GM18499 (cell line): ENCODE measurements around the gene AP3B2.

Source experiments
- ATAC-seq: cut with Tn5 transposase; IDR thresholded peaks from one replicate; pipeline ENCODE4 v1.9.1; 2021; ENCODE audit warnings: moderate number of reproducible peaks; ENCODE audit not compliant: insufficient read depth, unreplicated experiment

Gene AP3B2

GRCh38 chr15:82697735-82698407 lies 11.8 kb downstream of the AP3B2 start:
- ATAC-seq = no peak

GRCh38 chr15:82692171-82692570 lies 17.5 kb downstream of the AP3B2 start:
- no peak for ATAC-seq

- no peak for ATAC-seq
Observed at GRCh38 chr15:82689147-82689546, 20.5 kb downstream of the AP3B2 start.

- ATAC-seq = no peak
Observed at GRCh38 chr15:82688691-82689090, 21.0 kb downstream of the AP3B2 start.

GRCh38 chr15:82681371-82681770 lies 28.3 kb downstream of the AP3B2 start:
- no peak for ATAC-seq

GRCh38 chr15:82680200-82681102 lies 29.2 kb downstream of the AP3B2 start:
- ATAC-seq = no peak

- no peak for ATAC-seq
Observed at GRCh38 chr15:82679626-82680199, 30.0 kb downstream of the AP3B2 start.

- ATAC-seq = no peak
Observed at GRCh38 chr15:82677720-82678323, 31.9 kb downstream of the AP3B2 start.

GRCh38 chr15:82674873-82675272 lies 34.8 kb downstream of the AP3B2 start:
- ATAC-seq = no peak

GRCh38 chr15:82670699-82671098 lies 39.0 kb downstream of the AP3B2 start:
- no peak for ATAC-seq

GRCh38 chr15:82666606-82667005 lies 43.1 kb downstream of the AP3B2 start:
- no peak for ATAC-seq

GRCh38 chr15:82664021-82664420 lies 45.7 kb downstream of the AP3B2 start:
- no peak for ATAC-seq

- no peak for ATAC-seq
Observed at GRCh38 chr15:82663186-82663600, 46.5 kb downstream of the AP3B2 start.

- ATAC-seq = no peak
Observed at GRCh38 chr15:82662641-82663040, 47.0 kb downstream of the AP3B2 start.

- no peak for ATAC-seq
Observed at GRCh38 chr15:82660378-82660777, 49.3 kb downstream of the AP3B2 start.

GRCh38 chr15:82656641-82657266 lies 52.9 kb downstream of the AP3B2 start:
- ATAC-seq = no peak

GRCh38 chr15:82655606-82656005 lies 54.1 kb downstream of the AP3B2 start:
- ATAC-seq = no peak

- no peak for ATAC-seq
Observed at GRCh38 chr15:82653483-82654168, 56.0 kb downstream of the AP3B2 start.

GRCh38 chr15:82651708-82652107 lies 58.0 kb downstream of the AP3B2 start:
- ATAC-seq = no peak
